RWPE2 (cell line): Measurements from ENCODE around the gene NUP214.

ENCODE experiments used
- ATAC-seq: fragments of 200-7000 bp; cut with Tn5 transposase; 3 replicates; pipeline ENCODE4 v1.9.1; 2021; ENCODE audit warnings: low read depth
- DNase-seq: peaks from one replicate; pipeline ENCODE4 v3.0.0-alpha.2; 2020; ENCODE audit warnings: low spot score
- H3K27ac ChIP-seq: fragments of 450-650 bp; 2 replicates; pipeline ENCODE4 v1.5.1; 2017; ENCODE audit warnings: mild to moderate bottlenecking; ENCODE audit not compliant: poor library complexity, severe bottlenecking
- H3K27me3 ChIP-seq: fragments of 250-450 bp; sonication (Bioruptor Pico); 2 replicates; pipeline ENCODE4 v1.5.1; 2021; ENCODE audit warnings: mild to moderate bottlenecking, moderate library complexity; ENCODE audit not compliant: insufficient read depth, poor library complexity, severe bottlenecking
- H3K36me3 ChIP-seq: fragments of 250-450 bp; sonication (Bioruptor Pico); 2 replicates; pipeline ENCODE4 v1.5.1; 2020; ENCODE audit warnings: low read depth, mild to moderate bottlenecking, moderate library complexity
- H3K4me1 ChIP-seq: fragments of 250-450 bp; sonication (Bioruptor Pico); 2 replicates; pipeline ENCODE4 v1.5.1; 2021; ENCODE audit warnings: mild to moderate bottlenecking, moderate library complexity; ENCODE audit not compliant: insufficient read depth, poor library complexity, severe bottlenecking
- H3K4me3 ChIP-seq: fragments of 250-450 bp; sonication (Bioruptor Pico); 2 replicates; pipeline ENCODE4 v1.5.1; 2021; ENCODE audit warnings: mild to moderate bottlenecking, moderate library complexity; ENCODE audit not compliant: severe bottlenecking
- H3K9me3 ChIP-seq: fragments of 250-450 bp; sonication (Bioruptor Pico); 2 replicates; pipeline ENCODE4 v1.5.1; 2021; ENCODE audit warnings: mild to moderate bottlenecking, moderate library complexity; ENCODE audit not compliant: severe bottlenecking
- TF ChIP-seq, protein P1 (sequence below): fragments of 450-650 bp; IDR thresholded peaks from one replicate; pipeline ENCODE4 v1.5.1; 2017; ENCODE audit warnings: mild to moderate bottlenecking, moderate library complexity; ENCODE audit not compliant: poor library complexity, severe bottlenecking

Gene NUP214

DNA sequence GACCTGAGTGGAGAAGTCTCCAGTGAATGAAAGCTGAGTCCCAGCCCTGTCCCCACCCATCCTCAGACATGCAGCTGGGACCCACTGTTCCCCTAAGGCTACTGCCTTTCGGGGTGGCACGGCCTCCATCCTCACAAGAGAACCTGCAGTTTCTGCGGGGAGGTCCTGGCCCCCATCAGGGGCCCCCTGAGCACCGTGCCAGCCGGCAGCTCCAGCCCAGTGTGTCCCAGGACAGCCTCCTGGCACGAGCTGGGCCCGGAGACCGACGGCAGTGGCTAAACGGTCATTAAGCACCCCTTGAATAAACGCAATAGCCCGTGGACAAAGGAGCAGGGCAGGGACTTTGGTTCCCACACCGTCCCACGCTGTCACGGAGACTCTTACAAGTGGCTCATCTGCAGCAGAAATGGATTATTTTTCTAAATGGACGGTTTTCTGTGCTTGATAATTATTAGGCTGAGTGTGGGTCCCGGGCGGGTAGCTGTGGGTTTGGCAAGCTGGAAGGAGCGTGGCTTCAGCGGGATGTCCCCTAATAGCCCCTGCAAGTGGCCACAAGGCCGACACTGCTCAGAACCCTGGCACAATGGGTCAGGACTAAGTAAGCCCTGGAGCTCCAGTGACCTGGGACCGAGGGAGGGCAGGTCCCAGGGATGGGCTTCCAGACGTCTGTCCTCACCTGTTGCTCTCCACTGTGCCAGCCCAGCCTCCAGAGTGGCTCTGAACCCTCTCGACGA lies 133.5 kb downstream of the NUP214 start:
- Histone ChIP-seq H3K27me3 (no peaks in the 10 kb centered on the region), H3K9me3 (peaks cover 7% of the 10 kb centered on the region), H3K36me3 (no peaks in the 10 kb centered on the region), H3K27ac (no peak overlapping the region), H3K4me1 (peaks cover 8% of the 10 kb centered on the region), H3K4me3 (no peak overlapping the region)
- DNase-seq: no peak
- no peak for ATAC-seq
- TF ChIP-seq, protein P1, sequence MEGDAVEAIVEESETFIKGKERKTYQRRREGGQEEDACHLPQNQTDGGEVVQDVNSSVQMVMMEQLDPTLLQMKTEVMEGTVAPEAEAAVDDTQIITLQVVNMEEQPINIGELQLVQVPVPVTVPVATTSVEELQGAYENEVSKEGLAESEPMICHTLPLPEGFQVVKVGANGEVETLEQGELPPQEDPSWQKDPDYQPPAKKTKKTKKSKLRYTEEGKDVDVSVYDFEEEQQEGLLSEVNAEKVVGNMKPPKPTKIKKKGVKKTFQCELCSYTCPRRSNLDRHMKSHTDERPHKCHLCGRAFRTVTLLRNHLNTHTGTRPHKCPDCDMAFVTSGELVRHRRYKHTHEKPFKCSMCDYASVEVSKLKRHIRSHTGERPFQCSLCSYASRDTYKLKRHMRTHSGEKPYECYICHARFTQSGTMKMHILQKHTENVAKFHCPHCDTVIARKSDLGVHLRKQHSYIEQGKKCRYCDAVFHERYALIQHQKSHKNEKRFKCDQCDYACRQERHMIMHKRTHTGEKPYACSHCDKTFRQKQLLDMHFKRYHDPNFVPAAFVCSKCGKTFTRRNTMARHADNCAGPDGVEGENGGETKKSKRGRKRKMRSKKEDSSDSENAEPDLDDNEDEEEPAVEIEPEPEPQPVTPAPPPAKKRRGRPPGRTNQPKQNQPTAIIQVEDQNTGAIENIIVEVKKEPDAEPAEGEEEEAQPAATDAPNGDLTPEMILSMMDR: no peak

DNA sequence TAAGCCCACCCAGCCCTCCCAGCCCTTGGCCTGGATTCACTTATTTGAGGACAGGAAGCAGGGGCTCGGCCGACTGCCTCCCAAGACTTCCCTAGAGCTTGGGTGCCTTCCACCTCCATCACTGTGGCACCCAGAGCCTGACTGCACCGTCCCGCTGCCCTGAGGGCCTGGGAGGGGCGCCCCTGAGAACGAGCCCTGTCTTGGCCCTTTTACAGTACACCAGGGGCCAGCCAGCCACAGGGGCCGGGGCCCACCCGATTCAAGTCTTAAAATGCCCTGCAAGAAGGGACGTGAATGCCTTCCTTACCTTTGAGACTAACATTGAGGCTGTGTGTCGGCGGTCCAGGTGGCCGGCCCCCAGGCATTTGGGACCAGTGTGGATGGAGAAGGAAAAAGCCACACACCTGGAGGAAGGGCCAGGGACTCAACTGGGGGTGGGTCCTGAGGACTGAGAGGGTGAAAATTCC lies 134.1 kb downstream of the NUP214 start:
- Histone ChIP-seq H3K4me1 (peaks cover 8% of the 10 kb centered on the region), H3K4me3 (no peak overlapping the region), H3K36me3 (no peaks in the 10 kb centered on the region), H3K27ac (no peak overlapping the region), H3K27me3 (no peaks in the 10 kb centered on the region), H3K9me3 (peaks cover 7% of the 10 kb centered on the region)
- DNase-seq (no peak), ATAC-seq (no peak)
- TF ChIP-seq, protein P1: no peak

DNA sequence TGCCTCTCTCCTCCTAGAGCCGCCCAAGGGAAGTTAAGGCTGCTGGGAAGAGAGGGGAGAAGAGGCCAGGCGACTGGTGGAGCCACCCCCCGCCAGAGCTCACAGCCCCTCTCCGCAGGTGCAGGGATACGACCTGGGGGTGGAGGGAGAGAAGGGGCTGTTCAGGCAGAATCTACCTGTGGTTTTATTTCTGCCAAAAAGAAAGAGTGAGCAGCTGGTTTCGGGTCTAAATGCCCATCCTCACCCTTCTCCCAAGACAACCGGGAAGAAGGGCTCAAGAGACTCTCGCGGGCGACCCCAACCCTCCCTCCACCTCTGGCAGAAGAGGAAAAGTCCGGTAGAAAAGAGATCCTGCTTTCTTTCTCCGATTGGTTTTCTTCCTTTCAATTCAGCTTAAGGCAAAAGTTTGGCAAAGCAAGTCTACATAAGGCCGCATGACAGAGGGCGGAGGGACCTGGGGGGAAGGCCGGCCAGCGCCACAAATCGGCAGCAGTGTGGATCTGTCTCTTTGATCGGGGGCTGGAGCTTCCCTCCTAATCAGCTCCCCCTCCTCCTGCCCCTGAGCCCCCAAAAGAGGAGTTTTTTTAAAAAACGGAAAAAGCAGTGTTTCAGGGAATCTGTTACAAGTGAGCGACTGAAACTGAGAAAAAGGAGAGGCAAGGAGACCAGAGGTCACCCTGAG lies 134.7 kb downstream of the NUP214 start:
- Histone ChIP-seq H3K4me1 (peaks cover 8% of the 10 kb centered on the region), H3K27me3 (no peaks in the 10 kb centered on the region), H3K27ac (no peak overlapping the region), H3K4me3 (no peak overlapping the region), H3K9me3 (peaks cover 7% of the 10 kb centered on the region), H3K36me3 (no peaks in the 10 kb centered on the region)
- ATAC-seq (no peak), DNase-seq (no peak)
- TF ChIP-seq, protein P1: no peak

- Histone ChIP-seq H3K36me3 (no peaks in the 10 kb centered on the region), H3K9me3 (peaks cover 2% of the 10 kb centered on the region), H3K4me1 (peaks cover 8% of the 10 kb centered on the region), H3K27ac (no peak overlapping the region), H3K27me3 (no peaks in the 10 kb centered on the region), H3K4me3 (no peak overlapping the region)
- DNase-seq: no peak
- ATAC-seq: no peak
- TF ChIP-seq, protein P1: no peak
These were observed 135.5 kb downstream of the NUP214 start for GRCh38 chr9:131260751-131261452.
